H1 (cell line): ENCODE data around the gene MAN1A2. TPM values are rescaled to one million over a fixed set of nuclear protein-coding genes. Genes with fewer than 3 reads are reported as not detected.

Experiments used
- CTCF ChIA-PET: fragments of 300-600 bp; sonication (Branson Sonifier 250); formaldehyde crosslinking; loops from one replicate; lab custom pipeline; 2021; ENCODE audit not compliant: partially characterized antibody; lab: Charles Lee
- POLR2A ChIA-PET: fragments of 300-600 bp; sonication (Branson Sonifier 250); formaldehyde crosslinking; loops from one replicate; lab custom pipeline; 2021; ENCODE audit warnings: inconsistent platforms; ENCODE audit not compliant: partially characterized antibody; lab: Charles Lee
- DNase-seq, 2 experiments: peaks; one replicate each; pipeline versions ENCODE4 v3.0.0 to v3.0.0-alpha.2; 2010 to 2022; ENCODE audit warnings: low spot score in 2 of 2, low read depth in 1 of 2, mixed read lengths in 1 of 2
- FAIRE-seq: peaks from 2 replicates; lab custom pipeline; 2011; peaks lifted over from hg19 to GRCh38; lab: Jason Lieb, UNC
- H2AFZ ChIP-seq: 2 replicates; pipeline ENCODE4 v1.8.1; 2012; ENCODE audit warnings: low read length, inconsistent platforms
- H2AK5ac ChIP-seq: 2 replicates; pipeline ENCODE4 v1.6.1; 2013; ENCODE audit warnings: low read depth, low read length
- H2BK120ac ChIP-seq: replicated peaks from 2 replicates; pipeline ENCODE3; 2013; ENCODE audit warnings: low read depth, low read length, inconsistent platforms
- H2BK12ac ChIP-seq: 2 replicates; pipeline ENCODE4 v1.6.1; 2013; ENCODE audit warnings: low read depth, low read length
- H2BK15ac ChIP-seq: 2 replicates; pipeline ENCODE4 v1.6.1; 2013; ENCODE audit warnings: low read length
- H2BK20ac ChIP-seq: 2 replicates; pipeline ENCODE4 v1.6.1; 2013; ENCODE audit warnings: low read length
- H2BK5ac ChIP-seq: 2 replicates; pipeline ENCODE4 v1.6.1; 2013; ENCODE audit warnings: low read depth, low read length
- H3K14ac ChIP-seq: 2 replicates; pipeline ENCODE4 v1.6.1; 2013; ENCODE audit warnings: inconsistent platforms; ENCODE audit not compliant: insufficient read length
- H3K18ac ChIP-seq: 2 replicates; pipeline ENCODE4 v1.6.1; 2013; ENCODE audit warnings: low read length; ENCODE audit errors: extremely low read depth
- H3K23ac ChIP-seq: 2 replicates; pipeline ENCODE4 v1.6.1; 2013; ENCODE audit warnings: inconsistent platforms; ENCODE audit not compliant: insufficient read length
- H3K23me2 ChIP-seq: 2 replicates; pipeline ENCODE4 v1.6.1; 2013; ENCODE audit warnings: low read depth, low read length
- H3K27ac ChIP-seq: 2 replicates; pipeline ENCODE4 v1.6.1; 2011; ENCODE audit warnings: low read depth, low read length, inconsistent platforms
- H3K27me3 ChIP-seq, 4 experiments: replicated peaks in 1 of 4; 1 replicate in 1 of 4; 2 replicates in 3 of 4; pipeline versions ENCODE4 v1.6.1 to v1.8.1; 2011 to 2013; ENCODE audit warnings: low read length in 3 of 4, mild to moderate bottlenecking in 3 of 4, inconsistent platforms in 2 of 4, mixed read lengths in 2 of 4, moderate library complexity in 1 of 4; ENCODE audit not compliant: control insufficient read depth in 3 of 4, insufficient read depth in 3 of 4; ENCODE audit errors: extremely low read depth in 1 of 4
- H3K36me3 ChIP-seq, 4 experiments: 2 replicates each; pipeline versions ENCODE4 v1.6.1 to v1.8.1; 2011 to 2013; ENCODE audit warnings: mild to moderate bottlenecking in 4 of 4, low read length in 3 of 4, moderate library complexity in 2 of 4, control low read depth in 1 of 4, inconsistent platforms in 1 of 4; ENCODE audit not compliant: insufficient read depth in 4 of 4, control insufficient read depth in 2 of 4
- H3K4ac ChIP-seq: replicated peaks from 2 replicates; pipeline ENCODE3; 2013; ENCODE audit warnings: low read length, low read depth, mixed read lengths, inconsistent platforms; ENCODE audit not compliant: insufficient read length
- H3K4me1 ChIP-seq, 4 experiments: replicated peaks in 1 of 4; 1 replicate in 1 of 4; 2 replicates in 3 of 4; pipeline versions ENCODE4 v1.6.1 to v1.8.1; 2011 to 2013; ENCODE audit warnings: low read length in 3 of 4, inconsistent platforms in 2 of 4, mixed read lengths in 1 of 4; ENCODE audit not compliant: insufficient read depth in 4 of 4, control insufficient read depth in 3 of 4
- H3K4me2 ChIP-seq, 2 experiments: 2 replicates each; pipeline versions ENCODE4 v1.6.1 to v1.8.1; 2011 to 2013; ENCODE audit warnings: low read depth in 2 of 2, low read length in 2 of 2, control low read depth in 1 of 2, inconsistent platforms in 1 of 2, mild to moderate bottlenecking in 1 of 2; ENCODE audit not compliant: insufficient read depth in 1 of 2
- H3K4me3 ChIP-seq, 4 experiments: fragments of 200-600, 300-600 bp in 1 of 4; sonication (generic), shearing (Covaris generic), sonication (Bioruptor Twin) in 1 of 4; 2 replicates each; pipeline versions ENCODE4 v1.5.1 to v1.8.1; 2011 to 2016; ENCODE audit warnings: low read length in 4 of 4, low read depth in 3 of 4, control low read depth in 2 of 4, inconsistent platforms in 2 of 4, mild to moderate bottlenecking in 2 of 4, mixed read lengths in 1 of 4, moderate library complexity in 1 of 4; ENCODE audit not compliant: insufficient read depth in 2 of 4; ENCODE audit errors: extremely low read depth in 1 of 4
- H3K56ac ChIP-seq: replicated peaks from 2 replicates; pipeline ENCODE3; 2013; ENCODE audit warnings: low read depth, mild to moderate bottlenecking, mixed read lengths, low read length, inconsistent platforms; ENCODE audit not compliant: insufficient read length
- H3K79me1 ChIP-seq: 2 replicates; pipeline ENCODE4 v1.6.1; 2013; ENCODE audit warnings: low read depth, low read length, control low read depth
- H3K79me2 ChIP-seq, 2 experiments: 2 replicates each; pipeline versions ENCODE4 v1.6.1 to v1.8.1; 2012 to 2013; ENCODE audit warnings: low read length in 2 of 2, mild to moderate bottlenecking in 2 of 2, inconsistent platforms in 1 of 2; ENCODE audit not compliant: insufficient read depth in 2 of 2, control insufficient read depth in 1 of 2
- H3K9ac ChIP-seq, 4 experiments: replicated peaks in 1 of 4; 1 replicate in 1 of 4; 2 replicates in 3 of 4; pipeline versions ENCODE4 v1.6.1 to v1.8.1; 2011 to 2013; ENCODE audit warnings: low read depth in 3 of 4, low read length in 3 of 4, control low read depth in 2 of 4, mild to moderate bottlenecking in 2 of 4, moderate library complexity in 2 of 4, inconsistent platforms in 1 of 4; ENCODE audit errors: extremely low read depth in 1 of 4
- H3K9me3 ChIP-seq, 2 experiments: 2 replicates each; pipeline versions ENCODE4 v1.6.1 to v1.8.1; 2012 to 2013; ENCODE audit warnings: mild to moderate bottlenecking in 2 of 2, moderate library complexity in 2 of 2, control low read depth in 1 of 2, inconsistent platforms in 1 of 2, low read depth in 1 of 2, low read length in 1 of 2, mixed read lengths in 1 of 2; ENCODE audit not compliant: insufficient read depth in 2 of 2
- H4K20me1 ChIP-seq, 2 experiments: replicated peaks in 1 of 2; 2 replicates each; pipeline versions ENCODE3 to v1.8.1; 2011 to 2013; ENCODE audit warnings: inconsistent platforms in 2 of 2, low read length in 2 of 2, mild to moderate bottlenecking in 1 of 2; ENCODE audit not compliant: insufficient read depth in 2 of 2, control insufficient read depth in 1 of 2
- H4K5ac ChIP-seq: 2 replicates; pipeline ENCODE4 v1.6.1; 2013; ENCODE audit warnings: low read length, low read depth, mixed read lengths, inconsistent platforms; ENCODE audit not compliant: insufficient read length
- H4K8ac ChIP-seq: 2 replicates; pipeline ENCODE4 v1.8.0; 2013; ENCODE audit warnings: mild to moderate bottlenecking, moderate library complexity, low read length, inconsistent platforms; ENCODE audit not compliant: insufficient read depth; ENCODE audit errors: extremely low read depth
- H4K91ac ChIP-seq: replicated peaks from 2 replicates; pipeline ENCODE3; 2013; ENCODE audit warnings: low read length, mixed read lengths, inconsistent platforms; ENCODE audit not compliant: insufficient read length
- CEBPB ChIP-seq: IDR thresholded peaks from 2 replicates; pipeline ENCODE4 v1.6.1; 2012; ENCODE audit warnings: low read depth, low read length
- GTF2F1 ChIP-seq: IDR thresholded peaks from 2 replicates; pipeline ENCODE4 v1.6.1; 2012; ENCODE audit warnings: low read depth, low read length, improper control_type of control experiment, borderline replicate concordance
- HDAC6 ChIP-seq: IDR thresholded peaks from one replicate; pipeline ENCODE4 v1.7.1; 2012; ENCODE audit warnings: low read depth, mild to moderate bottlenecking, inconsistent platforms, low read length, moderate library complexity
- NRF1 ChIP-seq: IDR thresholded peaks from 2 replicates; pipeline ENCODE4 v1.6.1; 2011; ENCODE audit warnings: mild to moderate bottlenecking, low read depth, low read length, improper control_type of control experiment
- WGBS, 2 experiments: shearing (Covaris generic) in 1 of 2; methylation state at CpG; one replicate each; pipeline versions ENCODE4 v1.1.6 to v1.1.7; 2013 to 2015; ENCODE audit warnings: low lambda C conversion rate in 2 of 2, mixed read lengths in 2 of 2, inconsistent platforms in 1 of 2, low coverage in 1 of 2, missing lambda C conversion rate in 1 of 2; ENCODE audit not compliant: insufficient replicate concordance in 2 of 2, insufficient coverage in 1 of 2, insufficient read length in 1 of 2; ENCODE audit errors: extremely low coverage in 1 of 2, missing lambda C conversion rate in 1 of 2; 5-methylcytosine and 5-hydroxymethylcytosine counted together
- polyA plus RNA-seq, 7 experiments: library from polyadenylated mRNA; depleted of rRNA in 3 of 7; stranded (reverse) in 5 of 7; unstranded in 2 of 7; fragments of >200 nt in 5 of 7; fragments of 200-250 nt in 2 of 7; gene quantifications; 1 replicate in 5 of 7; 2 replicates in 1 of 7; 4 replicates in 1 of 7; pipeline versions ENCODE4 v1.2.1 to v1.2.3, GENCODE V29; 2011 to 2013; ENCODE audit warnings: missing spikeins in 2 of 7, mixed read lengths in 2 of 7
- total RNA-seq: library from RNA; stranded (reverse); fragmentation: NEBNext Ultra II Directional; extraction: Animal tissue kit (Norgen Biotek cat#: 25700); gene quantifications from 2 replicates; pipeline ENCODE4 v1.2.1, GENCODE V29; 2021
- TF ChIP-seq, protein P1 (sequence below): IDR thresholded peaks from 2 replicates; pipeline ENCODE4 v1.6.1; 2012; ENCODE audit warnings: low read length, inconsistent platforms

The MAN1A2 gene
- total and polyA plus RNA-seq, 2 of the 8 experiments (the other 6 are each of a cell fraction or from before 2014, with no cell fraction given): 5.5 to 18.8 TPM

DNA sequence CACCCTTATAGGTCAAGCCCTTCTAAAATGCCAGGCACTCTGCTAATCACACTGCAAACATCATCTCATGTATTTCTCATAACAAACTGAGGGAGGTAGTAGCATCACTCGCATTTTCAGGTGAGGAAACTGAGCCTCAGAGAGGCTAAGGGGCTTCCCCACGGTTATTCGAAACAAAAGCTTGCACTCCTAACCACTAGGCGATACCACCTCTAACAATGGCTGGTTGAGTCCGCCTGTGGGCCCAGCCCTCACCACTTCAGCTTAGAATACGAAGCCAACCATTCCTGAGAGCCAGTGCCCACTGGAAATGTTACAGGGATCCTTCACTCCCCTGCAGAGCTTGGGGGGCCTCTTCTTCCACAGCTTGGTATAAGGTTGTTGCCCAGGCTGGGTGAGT lies 173.3 kb downstream of the MAN1A2 start:
- Histone ChIP-seq H2AK5ac (no peak overlapping the region), H2AFZ (no peak overlapping the region), H2BK5ac (no peak overlapping the region), H3K23ac (no peak overlapping the region), H4K91ac (no peak overlapping the region), H3K27me3 (no peaks in the 10 kb centered on the region), H2BK12ac (no peak overlapping the region), H3K4me3 (no peak overlapping the region), H3K36me3 (no peaks in the 10 kb centered on the region), H3K14ac (no peak overlapping the region), H3K23me2 (no peaks in the 10 kb centered on the region), H2BK20ac (no peak overlapping the region), H2BK15ac (no peak overlapping the region), H3K4ac (no peak overlapping the region), H4K5ac (no peak overlapping the region), H2BK120ac (no peak overlapping the region), H3K4me2 (no peak overlapping the region), H4K8ac (no peak overlapping the region), H3K18ac (no peak overlapping the region), H3K4me1 (no peaks in the 10 kb centered on the region), H3K56ac (no peak overlapping the region), H3K79me2 (no peaks in the 10 kb centered on the region), H3K79me1 (no peaks in the 10 kb centered on the region), H3K9ac (no peak overlapping the region), H4K20me1 (no peaks in the 10 kb centered on the region), H3K9me3 (no peaks in the 10 kb centered on the region), H3K27ac (no peak overlapping the region)
- POLR2A ChIA-PET: no interaction called here
- FAIRE-seq (no peak), DNase-seq (no peak)
- CTCF ChIA-PET: interaction anchor here (0.5 to 5.4 kb wide), 14 partner anchors 10 to 388 kb away, joined by 3 to 27 read pairs (median 4); no protein-coding TSS in a partner anchor
- no peak for TF ChIP-seq NRF1
- TF ChIP-seq GTF2F1: no peak
- no peak for TF ChIP-seq HDAC6
- TF ChIP-seq, protein P1, sequence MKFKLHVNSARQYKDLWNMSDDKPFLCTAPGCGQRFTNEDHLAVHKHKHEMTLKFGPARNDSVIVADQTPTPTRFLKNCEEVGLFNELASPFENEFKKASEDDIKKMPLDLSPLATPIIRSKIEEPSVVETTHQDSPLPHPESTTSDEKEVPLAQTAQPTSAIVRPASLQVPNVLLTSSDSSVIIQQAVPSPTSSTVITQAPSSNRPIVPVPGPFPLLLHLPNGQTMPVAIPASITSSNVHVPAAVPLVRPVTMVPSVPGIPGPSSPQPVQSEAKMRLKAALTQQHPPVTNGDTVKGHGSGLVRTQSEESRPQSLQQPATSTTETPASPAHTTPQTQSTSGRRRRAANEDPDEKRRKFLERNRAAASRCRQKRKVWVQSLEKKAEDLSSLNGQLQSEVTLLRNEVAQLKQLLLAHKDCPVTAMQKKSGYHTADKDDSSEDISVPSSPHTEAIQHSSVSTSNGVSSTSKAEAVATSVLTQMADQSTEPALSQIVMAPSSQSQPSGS: no peak
- no peak for TF ChIP-seq CEBPB
- 90% methylated on average over 6 of the region's 6 CpGs; no CpG with 5 or more reads in 1 of the 2 experiments for WGBS, 2 experiments
